ENCODE measurements around the gene PCDHA1. TPM values are rescaled to one million over a fixed set of nuclear protein-coding genes. Genes with fewer than 3 reads are reported as not detected.
"Not testable (repeated sequence)": the region's sequence is repeated elsewhere in the genome, so short reads cannot be mapped to it uniquely, and the experiment has no call there.

Gene PCDHA1
- total and polyA plus RNA-seq, 2 donors (not counting 3 experiments of a cell fraction or from before 2014, with no cell fraction given): 0.04 TPM; not detected in 1

- CTCF ChIA-PET: interaction anchor here (0.8 kb wide), 1 partner anchor 206 kb away, joined by 3 read pairs; no protein-coding TSS in a partner anchor
Measured at GRCh38 chr5:140834439-140835008, 48.6 kb downstream of the PCDHA1 start.

GRCh38 chr5:140835622-140836510 is 49.9 kb downstream of the PCDHA1 start:
- Histone ChIP-seq H3K4me1 (ENCODE audit: control insufficient read depth, extremely low read depth, insufficient read depth, low read length) (no peaks in the 10 kb centered on the region), H3K36me3 (ENCODE audit: control insufficient read depth in 2 of 2, extremely low read depth in 1 of 2, insufficient read depth in 2 of 2, low read length in 2 of 2) (no peaks in the 10 kb centered on the region), H3K4me3 (replicated peaks in 1 of 3; ENCODE audit: insufficient read depth in 1 of 3, low read depth in 1 of 3, low read length in 3 of 3) (no peak overlapping the region), H2AFZ (ENCODE audit: low read depth, low read length) (no peak overlapping the region), H3K27ac (ENCODE audit: insufficient read depth, low read depth, low read length) (no peak overlapping the region), H3K27me3 (ENCODE audit: control insufficient read depth in 2 of 2, insufficient read depth in 2 of 2, low read length in 2 of 2) (no peaks in the 10 kb centered on the region), H3K4me2 (ENCODE audit: insufficient read depth, low read length) (no peak overlapping the region), H3K79me2 (ENCODE audit: control insufficient read depth, insufficient read depth, low read length) (no peaks in the 10 kb centered on the region), H3K9ac (replicated peaks; ENCODE audit: extremely low read depth, insufficient read depth, low read length) (no peak overlapping the region), H3K9me1 (replicated peaks; ENCODE audit: control insufficient read depth, extremely low read depth, insufficient read depth, low read length) (no peaks in the 10 kb centered on the region), H4K20me1 (replicated peaks; ENCODE audit: control insufficient read depth, extremely low read depth, insufficient read depth, low read length) (no peaks in the 10 kb centered on the region), H3K9me3 (replicated peaks; ENCODE audit: control insufficient read depth, insufficient read depth, low read length) (no peaks in the 10 kb centered on the region)
- ChIA-PET POLR2A (no interaction called here), CTCF (no interaction called here)
- no peak for FAIRE-seq
- no peak for DNase-seq (ENCODE audit: low read depth, low spot score)
- dilution Hi-C loops (cut with MboI; ENCODE audit: extremely low pct_ligation_motif_present, low sequenced_read_pairs) (no loop called here), intact Hi-C loops (cut with micrococcal nuclease) (no loop called here)
- no peak for TF ChIP-seq EZH2 (IDR thresholded peaks at IDR 0.05; ENCODE audit: borderline replicate concordance, low read depth, low read length, severe bottlenecking)
- TF ChIP-seq POLR2A (IDR thresholded peaks at IDR 0.05; ENCODE audit: low read depth, low read length): no peak
- TF ChIP-seq CTCF (IDR thresholded peaks at IDR 0.05; ENCODE audit: extremely low read depth in 1 of 2, insufficient read depth in 1 of 2, low read depth in 1 of 2, low read length in 2 of 2): no peak
- no TSS peak for BruUV-seq (replicated peaks)

More at GRCh38 chr5:140834439-140835008, 48.6 kb downstream of the PCDHA1 start:
- dilution Hi-C loops (cut with MboI; ENCODE audit: extremely low pct_ligation_motif_present, low sequenced_read_pairs); H4K20me1 ChIP-seq (replicated peaks; ENCODE audit: control insufficient read depth, extremely low read depth, insufficient read depth, low read length); H3K79me2 ChIP-seq (ENCODE audit: control insufficient read depth, insufficient read depth, low read length); BruUV-seq (replicated peaks); H3K9ac ChIP-seq (replicated peaks; ENCODE audit: extremely low read depth, insufficient read depth, low read length); H3K9me3 ChIP-seq (replicated peaks; ENCODE audit: control insufficient read depth, insufficient read depth, low read length); H2AFZ ChIP-seq (ENCODE audit: low read depth, low read length); DNase-seq (ENCODE audit: low read depth, low spot score); POLR2A ChIA-PET; H3K27ac ChIP-seq (ENCODE audit: insufficient read depth, low read depth, low read length); intact Hi-C loops (cut with micrococcal nuclease); H3K36me3 ChIP-seq (ENCODE audit: control insufficient read depth in 2 of 2, extremely low read depth in 1 of 2, insufficient read depth in 2 of 2, low read length in 2 of 2); H3K4me2 ChIP-seq (ENCODE audit: insufficient read depth, low read length); H3K9me1 ChIP-seq (replicated peaks; ENCODE audit: control insufficient read depth, extremely low read depth, insufficient read depth, low read length); H3K4me1 ChIP-seq (ENCODE audit: control insufficient read depth, extremely low read depth, insufficient read depth, low read length); H3K4me3 ChIP-seq (replicated peaks in 1 of 3; ENCODE audit: insufficient read depth in 1 of 3, low read depth in 1 of 3, low read length in 3 of 3); H3K27me3 ChIP-seq (ENCODE audit: control insufficient read depth in 2 of 2, insufficient read depth in 2 of 2, low read length in 2 of 2): not testable (repeated sequence)
- FAIRE-seq: peak; percentile 76
